ENCODE data around the gene NCAPD2. TPM values are rescaled to one million over a fixed set of nuclear protein-coding genes. Genes with fewer than 3 reads are reported as not detected.
A peak's percentile ranks its signal among the peaks of the same experiment; 100 is the strongest.
"Not testable (repeated sequence)": the region's sequence is repeated elsewhere in the genome, so short reads cannot be mapped to it uniquely, and the experiment has no call there.

Gene NCAPD2
- total RNA-seq, 2 experiments from 2014 or later, result 195 to 196 TPM

- H3K27me3 Mint-ChIP-seq, result no peaks in the 10 kb centered on the region
- ChIA-PET CTCF (interaction anchor here (0.9 to 1.6 kb wide), 3 partner anchors 9 to 61 kb away, joined by 3 to 4 read pairs (median 3); no protein-coding TSS in a partner anchor), POLR2A (interaction anchor here (0.8 to 1.4 kb wide), 2 partner anchors 8 to 14 kb away, joined by 3 to 5 read pairs; no protein-coding TSS in a partner anchor)
- no peak for TF ChIP-seq CTCF (IDR thresholded peaks at IDR 0.05)
- no peak overlapping the region for H3K4me3 Mint-ChIP-seq
- no peaks in the 10 kb centered on the region for H3K4me1 Mint-ChIP-seq (ENCODE audit: low read depth)
- no peak overlapping the region for H3K27ac Mint-ChIP-seq
- no peaks in the 10 kb centered on the region for H3K9me3 Mint-ChIP-seq
- no peaks in the 10 kb centered on the region for H3K36me3 Mint-ChIP-seq (ENCODE audit: low read depth)
- DNase-seq (no peak), ATAC-seq (no peak)
- intact Hi-C loops (cut with micrococcal nuclease), result no loop called here
Observed at GRCh38 chr12:6478416-6478815, 15.5 kb upstream of the NCAPD2 start.

GRCh38 chr12:6488240-6488639, 5.7 kb upstream of the NCAPD2 start:
- TF ChIP-seq CTCF (IDR thresholded peaks at IDR 0.05), result no peak
- CTCF ChIA-PET, result interaction anchor here (0.7 to 3.0 kb wide), 4 partner anchors 18 to 75 kb away, joined by 3 to 10 read pairs (median 5); partner anchors contain the start of gene VAMP1
- intact Hi-C loops (cut with micrococcal nuclease), result no loop called here

GRCh38 chr12:6489449-6489848, 4.5 kb upstream of the NCAPD2 start:
- Mint-ChIP-seq H3K27me3 (no peaks in the 10 kb centered on the region), H3K9me3 (no peaks in the 10 kb centered on the region), H3K27ac (no peak overlapping the region), H3K4me3 (no peak overlapping the region), H3K36me3 (ENCODE audit: low read depth) (peaks cover 18% of the 10 kb centered on the region), H3K4me1 (ENCODE audit: low read depth) (peaks cover 8% of the 10 kb centered on the region)
- TF ChIP-seq CTCF (IDR thresholded peaks at IDR 0.05), result no peak
- ChIA-PET CTCF (interaction anchor here (0.7 to 2.0 kb wide), 2 partner anchors 10 to 19 kb away, joined by 3 to 6 read pairs; partner anchors contain the start of gene VAMP1), POLR2A (interaction anchor here (1.3 to 1.7 kb wide), 2 partner anchors 19 to 49 kb away, joined by 4 read pairs; partner anchors contain the start of gene VAMP1)
- intact Hi-C loops (cut with micrococcal nuclease), result no loop called here
- ATAC-seq (no peak), DNase-seq (no peak)

More at GRCh38 chr12:6488240-6488639, 5.7 kb upstream of the NCAPD2 start:
- H3K27ac Mint-ChIP-seq, result no peak overlapping the region
- no peak overlapping the region for H3K4me3 Mint-ChIP-seq
- peaks cover 16% of the 10 kb centered on the region for H3K36me3 Mint-ChIP-seq (ENCODE audit: low read depth)
- no peak for ATAC-seq
- H3K9me3 Mint-ChIP-seq, result no peaks in the 10 kb centered on the region
- POLR2A ChIA-PET, result interaction anchor here (0.7 to 1.7 kb wide), 2 partner anchors 18 to 25 kb away, joined by 4 read pairs; partner anchors contain the start of gene VAMP1
- no peaks in the 10 kb centered on the region for H3K27me3 Mint-ChIP-seq
- DNase-seq, result no peak
- peaks cover 8% of the 10 kb centered on the region for H3K4me1 Mint-ChIP-seq (ENCODE audit: low read depth)

GRCh38 chr12:6490673-6491072, 3.2 kb upstream of the NCAPD2 start:
- peaks cover 16% of the 10 kb centered on the region for H3K4me1 Mint-ChIP-seq (ENCODE audit: low read depth)
- intact Hi-C loops (cut with micrococcal nuclease), result loop anchor here (5.0 kb wide), 1 partner anchor 42 kb away; the partner anchor contains the start of gene GAPDH

GRCh38 chr12:6492838-6493496, 935 bp upstream of the NCAPD2 start, which contains the start of gene MRPL51:
MRPL51 (minus strand) TSS chr12:6493262; CDS start chr12:6493136, 126 bp downstream.
- intact Hi-C loops (cut with micrococcal nuclease), result loop anchor here (2.0 to 5.0 kb wide), 2 partner anchors 39 to 66 kb away; partner anchors contain the start of gene GAPDH
- no peaks in the 10 kb centered on the region for H3K27me3 Mint-ChIP-seq
- ATAC-seq (peak; percentile 73), DNase-seq (peak; percentile 97)
- peak within 1 kb of the TSS; percentile 99 for H3K4me3 Mint-ChIP-seq
- no peaks in the 10 kb centered on the region for H3K9me3 Mint-ChIP-seq
- CTCF ChIA-PET, result interaction anchor here (0.9 to 3.2 kb wide), 8 partner anchors 22 to 193 kb away, joined by 3 to 16 read pairs (median 6); partner anchors contain the start of gene VAMP1
- peak within 1 kb of the TSS; percentile 99 for H3K27ac Mint-ChIP-seq
- POLR2A ChIA-PET, result interaction anchor here (0.7 to 2.5 kb wide), 24 partner anchors 9 to 172 kb away, joined by 3 to 22 read pairs (median 4); partner anchors contain the start of genes TAPBPL and VAMP1
- H3K4me1 Mint-ChIP-seq (ENCODE audit: low read depth), result peaks cover 31% of the 10 kb centered on the region
- peaks cover 45% of the 10 kb centered on the region for H3K36me3 Mint-ChIP-seq (ENCODE audit: low read depth)
- TF ChIP-seq CTCF (IDR thresholded peaks at IDR 0.05), result no peak

More at GRCh38 chr12:6490673-6491072, 3.2 kb upstream of the NCAPD2 start:
- ATAC-seq, H3K27ac Mint-ChIP-seq, H3K27me3 Mint-ChIP-seq, H3K4me3 Mint-ChIP-seq, DNase-seq, H3K9me3 Mint-ChIP-seq: not testable (repeated sequence)
- H3K36me3 Mint-ChIP-seq (ENCODE audit: low read depth), result peaks cover 30% of the 10 kb centered on the region
- ChIA-PET CTCF (interaction anchor here (0.8 to 3.2 kb wide), 5 partner anchors 18 to 73 kb away, joined by 3 to 16 read pairs (median 3); no protein-coding TSS in a partner anchor), POLR2A (interaction anchor here (0.7 kb wide), 1 partner anchor 27 kb away, joined by 4 read pairs; no protein-coding TSS in a partner anchor)

Measured in activated CD8-positive, alpha-beta T cell treated with anti-CD3 and anti-CD28 coated beads for 36 hours (primary cell).